NCI-H2171 (cell line): ENCODE data around the gene SLC16A5.
"Not testable (repeated sequence)": the region's sequence is repeated elsewhere in the genome, so short reads cannot be mapped to it uniquely, and the experiment has no call there.

ENCODE experiments used
- DNase-seq: peaks from one replicate; lab custom pipeline; 2025; lab: John Stamatoyannopoulos, UW

SLC16A5 gene

DNA sequence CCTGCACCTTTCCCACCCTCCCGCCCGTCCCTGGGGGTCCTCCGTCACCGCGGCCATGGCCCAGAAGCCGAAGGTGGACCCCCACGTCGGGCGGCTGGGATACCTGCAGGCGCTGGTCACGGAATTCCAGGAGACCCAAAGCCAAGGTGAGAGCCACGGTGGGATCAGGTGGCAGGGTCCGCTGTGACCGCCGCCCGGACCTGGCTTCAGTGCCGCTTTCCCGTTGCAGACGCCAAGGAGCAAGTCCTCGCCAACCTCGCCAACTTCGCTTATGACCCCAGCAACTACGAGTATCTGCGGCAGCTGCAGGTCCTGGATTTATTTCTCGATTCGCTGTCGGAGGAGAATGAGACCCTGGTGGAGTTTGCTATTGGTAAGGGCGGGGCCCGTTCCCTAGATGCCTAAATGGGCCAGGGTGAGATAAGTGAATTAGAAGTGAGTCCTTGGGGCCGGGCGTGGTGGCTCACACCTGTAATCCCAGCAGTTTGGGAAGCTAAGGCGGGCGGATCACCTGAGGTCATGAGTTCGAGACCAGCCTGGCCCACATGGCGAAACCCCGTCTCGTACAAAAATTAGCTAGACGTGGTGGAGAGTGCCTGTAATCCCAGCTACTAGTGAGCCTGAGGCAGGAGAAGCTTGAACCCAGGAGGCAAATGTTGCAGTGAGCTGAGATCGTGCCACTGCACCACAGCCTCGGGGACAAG, 22.6 kb downstream of the SLC16A5 start:
- no peak for DNase-seq

DNA sequence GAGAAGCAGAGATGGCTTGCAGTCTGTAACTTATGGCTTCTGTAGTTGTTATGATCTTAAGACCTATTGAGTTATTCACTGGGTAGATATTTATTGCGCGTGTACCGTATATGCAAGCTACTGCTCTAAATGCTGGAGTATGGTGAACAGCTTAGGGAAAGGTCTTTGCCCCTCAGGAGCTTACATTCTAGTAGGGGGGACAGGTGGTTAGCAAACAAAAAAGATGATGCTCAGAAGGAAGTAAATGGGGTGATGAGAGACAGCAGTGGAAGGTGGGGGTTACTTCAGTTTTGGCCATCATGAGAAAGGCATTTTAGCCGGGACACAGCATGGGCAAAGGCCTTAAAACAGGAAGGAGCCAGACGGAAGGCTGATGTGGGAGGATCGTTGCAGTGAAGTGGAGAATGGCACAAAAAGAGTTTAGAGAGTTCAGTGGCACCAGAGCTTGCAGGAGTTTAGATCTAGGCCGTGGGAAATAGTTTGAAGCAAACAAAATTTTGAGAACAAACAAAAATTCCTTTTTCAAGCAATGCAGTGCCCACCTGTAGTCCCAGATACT, 24.1 kb downstream of the SLC16A5 start:
- no peak for DNase-seq

GRCh38 chr17:75113798-75114551, 26.2 kb downstream of the SLC16A5 start:
- peak; percentile 79 for DNase-seq

GRCh38 chr17:75114552-75115314, 27.0 kb downstream of the SLC16A5 start:
- DNase-seq, result no peak

DNA sequence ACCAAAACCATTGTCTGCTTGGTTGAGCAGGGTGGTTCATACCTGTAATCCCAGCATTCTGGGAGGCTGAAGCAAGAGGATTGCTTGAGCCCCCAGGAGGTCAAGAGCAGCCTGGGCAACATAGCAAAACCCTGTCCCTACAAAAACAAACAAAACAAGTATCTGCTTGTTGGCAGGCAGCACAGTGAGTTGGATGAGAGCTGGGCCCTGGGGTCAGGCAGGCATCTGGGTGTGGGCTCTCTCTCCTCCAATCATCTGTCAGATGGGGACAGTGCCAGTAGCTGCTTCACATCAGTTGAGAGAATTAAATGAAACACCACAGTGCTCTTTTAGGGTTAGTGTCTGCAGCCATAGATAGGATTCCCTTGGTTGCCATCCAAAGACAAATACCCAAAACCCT, 27.8 kb downstream of the SLC16A5 start:
- DNase-seq, result no peak

GRCh38 chr17:75116737-75117136, 29.0 kb downstream of the SLC16A5 start:
- DNase-seq, result no peak

DNA sequence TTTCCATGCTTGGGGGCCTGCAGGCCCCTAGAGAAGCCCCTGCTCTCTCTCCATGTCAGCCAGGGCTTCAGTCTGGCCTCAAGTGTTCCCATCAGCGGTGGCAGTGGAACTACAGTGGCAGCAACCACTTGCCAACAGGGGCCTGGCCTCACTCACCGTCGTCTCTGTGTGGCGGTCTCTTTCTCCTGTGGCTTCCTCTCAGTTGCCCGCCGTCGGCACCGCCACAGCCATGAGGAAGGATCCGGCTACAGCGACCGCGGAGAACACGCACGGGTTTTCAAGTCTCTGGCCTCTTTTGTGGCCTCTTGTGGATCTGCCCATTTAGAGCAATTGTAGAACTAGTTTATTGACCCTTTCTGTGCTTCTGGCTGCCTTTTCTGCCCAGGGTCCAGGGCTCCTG, 30.6 kb downstream of the SLC16A5 start:
- DNase-seq, result no peak

- peak; percentile 71 for DNase-seq
Measured at GRCh38 chr17:75124041-75124818, 36.5 kb downstream of the SLC16A5 start.

- DNase-seq, result no peak
Measured at GRCh38 chr17:75124819-75125162, 37.0 kb downstream of the SLC16A5 start.

- DNase-seq, result no peak
Measured at GRCh38 chr17:75125984-75126383, 38.2 kb downstream of the SLC16A5 start.

GRCh38 chr17:75126954-75127353, 39.2 kb downstream of the SLC16A5 start:
- no peak for DNase-seq

DNA sequence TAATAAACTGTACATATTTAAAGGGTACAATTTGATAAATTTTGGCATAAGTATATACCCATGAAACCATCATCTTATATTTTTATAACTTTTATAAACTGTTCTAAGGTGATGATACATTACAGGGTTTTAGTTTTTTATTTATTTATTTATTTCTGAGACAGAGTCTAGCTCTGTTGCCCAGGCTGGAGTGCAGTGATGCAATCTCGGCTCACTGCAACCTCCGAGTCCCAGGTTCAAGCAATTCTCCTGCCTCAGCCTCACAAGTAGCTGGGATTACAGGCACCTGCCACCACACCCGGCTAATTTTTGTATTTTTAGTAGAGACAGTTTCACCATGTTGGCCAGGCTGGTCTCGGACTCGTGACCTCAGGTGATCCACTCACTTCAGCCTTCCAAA, 40.2 kb downstream of the SLC16A5 start:
- DNase-seq, result not testable (repeated sequence)

DNA sequence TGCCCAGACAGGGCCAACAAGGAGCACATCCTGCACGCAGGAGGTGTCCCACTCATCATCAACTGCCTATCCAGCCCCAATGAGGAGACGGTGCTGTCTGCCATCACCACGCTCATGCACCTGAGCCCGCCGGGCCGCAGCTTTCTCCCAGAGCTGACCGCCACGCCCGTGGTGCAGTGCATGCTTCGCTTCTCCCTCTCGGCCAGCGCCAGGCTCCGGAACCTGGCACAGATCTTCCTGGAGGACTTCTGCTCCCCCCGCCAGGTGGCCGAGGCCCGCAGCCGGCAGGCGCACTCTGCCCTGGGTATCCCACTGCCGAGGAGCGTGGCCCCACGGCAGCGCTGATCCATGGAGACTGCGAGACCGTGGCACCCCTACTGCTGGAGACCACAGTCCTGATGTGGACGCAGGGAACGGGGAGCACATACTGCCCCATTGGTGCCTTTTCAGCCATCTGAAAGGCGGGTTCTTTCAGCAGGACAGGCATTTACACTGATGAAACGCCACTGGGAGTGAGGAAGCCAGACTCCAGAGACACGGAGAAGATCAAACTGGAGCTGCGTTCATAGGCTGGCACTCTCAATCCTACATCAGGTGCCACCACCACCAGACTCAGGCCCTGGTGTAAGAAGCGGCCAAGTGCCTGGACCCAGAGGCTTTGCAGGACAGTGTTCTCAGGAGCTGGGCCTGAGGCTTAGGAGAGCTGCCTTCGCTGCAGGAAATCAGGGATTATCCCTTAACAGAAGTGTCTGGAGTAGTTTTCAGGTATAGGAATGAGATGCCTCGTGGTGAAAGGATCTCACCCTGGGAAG, 41.1 kb downstream of the SLC16A5 start:
- no peak for DNase-seq

- DNase-seq, result no peak
Measured at GRCh38 chr17:75129576-75129975, 41.8 kb downstream of the SLC16A5 start.

DNA sequence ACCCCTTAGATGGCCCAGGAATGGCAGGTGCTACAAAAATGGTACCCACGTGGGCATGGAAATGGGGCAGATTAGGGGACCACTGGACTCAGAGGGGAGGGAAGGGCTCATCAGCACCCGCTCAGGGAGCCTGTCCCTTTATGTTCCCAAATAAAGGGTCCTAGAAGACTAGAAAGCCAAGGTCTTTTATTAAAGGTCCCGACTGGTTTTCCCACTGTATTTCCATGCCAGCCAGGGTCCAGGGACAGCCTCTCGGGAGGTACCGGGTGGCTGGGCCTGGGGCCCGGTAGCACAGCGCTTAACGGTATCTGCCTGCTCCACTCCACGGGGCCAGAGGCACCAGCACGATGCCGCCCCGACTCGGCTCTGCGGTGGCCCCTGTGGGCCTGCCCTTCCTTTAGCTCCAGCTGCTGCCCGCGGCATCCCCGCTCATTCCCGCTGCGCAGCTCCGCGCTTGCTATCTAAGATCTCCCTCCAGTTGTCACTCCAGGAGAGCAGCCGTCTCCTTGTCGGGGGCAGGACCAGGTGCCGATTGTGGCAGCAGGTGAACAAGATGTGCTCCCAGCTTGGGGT, 42.4 kb downstream of the SLC16A5 start:
- DNase-seq, result peak; percentile 90

DNA sequence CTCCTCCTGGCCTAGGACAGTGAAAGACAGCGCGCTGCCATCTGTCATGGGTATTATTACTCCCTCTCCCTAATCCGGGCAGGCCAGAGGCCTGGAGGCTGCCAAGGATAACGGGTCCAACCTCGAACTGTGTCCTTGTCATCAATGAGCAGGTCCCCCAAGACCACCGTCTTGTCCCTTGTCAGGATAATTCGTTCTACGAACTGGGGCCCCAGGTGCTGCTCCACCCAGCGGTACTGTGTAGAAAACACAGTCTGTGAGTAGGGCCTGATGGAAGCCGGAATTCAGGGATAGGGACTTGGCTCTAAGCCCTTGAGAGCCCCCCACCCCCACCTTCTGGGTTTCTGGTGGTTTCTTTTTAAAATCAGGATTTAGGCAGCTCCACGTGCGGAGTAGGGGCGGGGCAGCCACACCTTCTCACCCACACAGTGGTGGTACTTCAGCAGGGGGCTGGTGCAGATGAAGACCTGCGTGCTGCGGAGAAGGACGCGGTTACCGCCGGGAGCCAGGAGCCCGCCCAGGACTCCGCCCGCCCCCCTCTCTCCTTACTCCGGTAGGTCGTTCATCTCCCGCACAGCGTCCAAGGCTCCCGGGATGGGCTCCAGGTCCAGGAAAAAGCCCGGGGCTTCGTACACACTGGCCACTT, 43.0 kb downstream of the SLC16A5 start:
- peak; percentile 87 for DNase-seq

DNA sequence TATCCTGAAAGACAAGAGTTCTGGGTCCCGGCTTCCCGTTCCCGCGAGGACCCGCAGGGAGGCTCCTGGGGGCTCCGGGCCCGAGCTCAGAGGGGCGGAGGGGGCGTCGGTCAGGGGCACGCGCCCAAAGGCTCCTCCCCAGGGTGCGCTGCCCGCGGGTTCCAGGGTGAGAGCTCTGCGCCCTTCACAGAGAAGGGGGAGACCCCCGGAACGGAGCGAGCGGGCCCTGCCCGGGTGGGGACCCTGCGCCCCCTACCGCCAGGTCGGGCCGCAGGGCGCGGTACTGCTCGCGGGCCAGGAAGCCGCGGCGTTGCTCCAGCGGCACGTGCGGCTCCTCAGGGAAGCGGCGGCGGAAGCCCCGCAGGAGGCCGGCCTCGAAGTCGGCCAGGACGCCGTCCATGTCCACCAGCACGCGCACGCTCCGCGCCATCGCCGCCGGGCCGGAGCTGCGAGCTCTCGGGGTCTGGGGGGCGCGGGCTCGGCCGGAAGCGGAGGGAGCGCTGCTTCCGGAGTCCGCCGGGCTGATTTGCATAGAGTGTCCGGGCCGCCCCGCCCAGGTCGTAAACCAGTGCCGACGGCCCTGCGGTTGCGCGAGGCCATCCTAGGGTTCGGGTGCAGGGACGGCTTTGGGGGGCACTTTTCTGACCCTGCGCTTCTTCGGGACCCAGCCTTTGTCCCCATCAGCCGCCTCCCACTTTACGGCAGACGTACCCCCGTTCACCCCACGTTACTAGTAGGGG, 43.7 kb downstream of the SLC16A5 start, which contains the start of gene NT5C:
Gene NT5C (minus strand): TSS at position 465 of the 740 bp plus-strand sequence. CDS start 35 bp downstream, at position 430.
- DNase-seq, result peak; percentile 84

- DNase-seq, result peak; percentile 24
Measured at GRCh38 chr17:75132018-75133000, 44.6 kb downstream of the SLC16A5 start.
